Glutamatergic neuron (in vitro differentiated cells): ENCODE data around the gene ZNF396. TPM values are rescaled to one million over a fixed set of nuclear protein-coding genes. Genes with fewer than 3 reads are reported as not detected.

Experiments used
- DNase-seq: peaks from one replicate; pipeline ENCODE4 v3.0.0; 2022
- H3K27ac Mint-ChIP-seq: one replicate; pipeline ENCODE4 v1.8.0; 2020; ENCODE audit warnings: mild to moderate bottlenecking, mixed read lengths, inconsistent platforms; ENCODE audit not compliant: unreplicated experiment
- H3K27me3 Mint-ChIP-seq: one replicate; pipeline ENCODE4 v1.8.0; 2020; ENCODE audit warnings: mild to moderate bottlenecking, moderate library complexity, mixed read lengths, inconsistent platforms; ENCODE audit not compliant: unreplicated experiment
- H3K36me3 Mint-ChIP-seq: one replicate; pipeline ENCODE4 v1.8.0; 2020; ENCODE audit warnings: mild to moderate bottlenecking, mixed read lengths, inconsistent platforms; ENCODE audit not compliant: unreplicated experiment
- H3K4me1 Mint-ChIP-seq: one replicate; pipeline ENCODE4 v1.8.0; 2020; ENCODE audit warnings: mild to moderate bottlenecking, low read depth, mixed read lengths, inconsistent platforms; ENCODE audit not compliant: unreplicated experiment
- H3K4me3 Mint-ChIP-seq: one replicate; pipeline ENCODE4 v1.8.0; 2020; ENCODE audit warnings: mild to moderate bottlenecking, mixed read lengths, inconsistent platforms; ENCODE audit not compliant: unreplicated experiment
- H3K9me3 Mint-ChIP-seq: one replicate; pipeline ENCODE4 v1.8.0; 2020; ENCODE audit warnings: mild to moderate bottlenecking, moderate library complexity, mixed read lengths, inconsistent platforms; ENCODE audit not compliant: unreplicated experiment
- CTCF ChIP-seq: fragments of 200-600 bp; sonication (generic); IDR thresholded peaks from one replicate; pipeline ENCODE4 v1.5.0; 2021; ENCODE audit not compliant: partially characterized antibody, unreplicated experiment
- total RNA-seq: library from RNA; stranded (reverse); fragmentation: NEBNext Ultra II Directional; extraction: Animal tissue kit (Norgen Biotek cat#: 25700); gene quantifications from one replicate; pipeline ENCODE4 v1.2.1, GENCODE V29; 2021; ENCODE audit not compliant: unreplicated experiment

ZNF396 gene
- total RNA-seq, 1 donor from 2014 or later, result 2.1 TPM

GRCh38 chr18:35343936-35344735 is 33.0 kb downstream of the ZNF396 start, which contains the start of gene ZNF24:
ZNF24 (minus strand) TSS chr18:35344420; CDS start chr18:35340650, 3,770 bp downstream.
- DNase-seq, result peak; percentile 98
- H3K36me3 Mint-ChIP-seq, result no peaks in the 10 kb centered on the region
- peak within 1 kb of the TSS; percentile 91 for H3K27ac Mint-ChIP-seq
- H3K9me3 Mint-ChIP-seq, result peaks cover 4% of the 10 kb centered on the region
- H3K27me3 Mint-ChIP-seq, result peaks cover 7% of the 10 kb centered on the region
- H3K4me3 Mint-ChIP-seq, result peak within 1 kb of the TSS; percentile 99
- peaks cover 6% of the 10 kb centered on the region for H3K4me1 Mint-ChIP-seq
- TF ChIP-seq CTCF, result no peak

- Mint-ChIP-seq H3K4me1 (peaks cover 6% of the 10 kb centered on the region), H3K36me3 (no peaks in the 10 kb centered on the region), H3K9me3 (peaks cover 4% of the 10 kb centered on the region), H3K27me3 (peaks cover 7% of the 10 kb centered on the region), H3K27ac (peak overlapping the region; percentile 91), H3K4me3 (peak overlapping the region; percentile 99)
- DNase-seq, result no peak
- no peak for TF ChIP-seq CTCF
Observed at GRCh38 chr18:35343488-35343935, 33.6 kb downstream of the ZNF396 start.

- DNase-seq, result no peak
- H3K27ac Mint-ChIP-seq, result no peak overlapping the region
- no peak for TF ChIP-seq CTCF
- no peaks in the 10 kb centered on the region for H3K9me3 Mint-ChIP-seq
- no peaks in the 10 kb centered on the region for H3K27me3 Mint-ChIP-seq
- H3K4me1 Mint-ChIP-seq, result no peaks in the 10 kb centered on the region
- H3K4me3 Mint-ChIP-seq, result no peak overlapping the region
- H3K36me3 Mint-ChIP-seq, result no peaks in the 10 kb centered on the region
Observed at GRCh38 chr18:35337286-35337685, 39.9 kb downstream of the ZNF396 start.

- no peak for TF ChIP-seq CTCF
- H3K27ac Mint-ChIP-seq, result no peak overlapping the region
- H3K27me3 Mint-ChIP-seq, result no peaks in the 10 kb centered on the region
- no peak overlapping the region for H3K4me3 Mint-ChIP-seq
- H3K9me3 Mint-ChIP-seq, result no peaks in the 10 kb centered on the region
- no peak for DNase-seq
- H3K4me1 Mint-ChIP-seq, result no peaks in the 10 kb centered on the region
- no peaks in the 10 kb centered on the region for H3K36me3 Mint-ChIP-seq
Observed at GRCh38 chr18:35335866-35336265, 41.3 kb downstream of the ZNF396 start.

- Mint-ChIP-seq H3K27ac (no peak overlapping the region), H3K27me3 (no peaks in the 10 kb centered on the region), H3K9me3 (no peaks in the 10 kb centered on the region)
Observed at GRCh38 chr18:35334821-35335220, 42.3 kb downstream of the ZNF396 start.

More at GRCh38 chr18:35334821-35335220, 42.3 kb downstream of the ZNF396 start:
- Mint-ChIP-seq H3K4me3 (no peak overlapping the region), H3K4me1 (no peaks in the 10 kb centered on the region), H3K36me3 (no peaks in the 10 kb centered on the region)
- TF ChIP-seq CTCF, result no peak
- DNase-seq, result no peak
